Measurements from ENCODE around the gene TIPIN. TPM values are rescaled to one million over a fixed set of nuclear protein-coding genes. Genes with fewer than 3 reads are reported as not detected.

Gene TIPIN
- total and polyA plus RNA-seq, 2 of the 8 experiments (the other 6 are each of a cell fraction or from before 2014, with no cell fraction given): 8.5 to 24.7 TPM

GRCh38 chr15:66323312-66323928, 33.1 kb downstream of the TIPIN start:
- POLR2A ChIA-PET (ENCODE audit: partially characterized antibody): interaction anchor here (0.6 to 1.4 kb wide), 2 partner anchors 11 to 24 kb away, joined by 3 to 4 read pairs; no protein-coding TSS in a partner anchor
- H3K9ac ChIP-seq (replicated peaks in 1 of 4; ENCODE audit: extremely low read depth in 1 of 4, low read depth in 3 of 4, low read length in 3 of 4): no peak overlapping the region
- no peak overlapping the region for H3K56ac ChIP-seq (replicated peaks; ENCODE audit: insufficient read length, low read depth, low read length)
- no peak overlapping the region for H4K91ac ChIP-seq (replicated peaks; ENCODE audit: insufficient read length, low read length)
- H3K23ac ChIP-seq (ENCODE audit: insufficient read length): no peak overlapping the region
- no peak overlapping the region for H2BK120ac ChIP-seq (replicated peaks; ENCODE audit: low read depth, low read length)
- no peak overlapping the region for H2AFZ ChIP-seq (ENCODE audit: low read length)
- peaks cover 9 to 45% (median 17%) of the 10 kb centered on the region in 4 experiments; a peak in 6 of 8 replicates for H3K36me3 ChIP-seq (ENCODE audit: control insufficient read depth in 2 of 4, insufficient read depth in 4 of 4, low read length in 3 of 4)
- TF ChIP-seq GTF2F1 (IDR thresholded peaks at IDR 0.05; ENCODE audit: borderline replicate concordance, low read depth, low read length) (no peak), RAD21 (IDR thresholded peaks at IDR 0.05 in 1 of 2, conservative IDR thresholded peaks at IDR 0.05 in 1 of 2; ENCODE audit: low read depth in 2 of 2, low read length in 2 of 2) (0 out of 4 replicates have a peak, but pooled peaks of 1 of the 2 experiments have one; percentile 6), SRF (IDR thresholded peaks at IDR 0.05; ENCODE audit: low read depth, low read length) (no peak)
- H3K4me2 ChIP-seq (ENCODE audit: insufficient read depth in 1 of 2, low read depth in 2 of 2, low read length in 2 of 2): no peak overlapping the region
- no peak overlapping the region for H2AK5ac ChIP-seq (ENCODE audit: low read depth, low read length)
- H3K4me1 ChIP-seq (replicated peaks in 1 of 4; ENCODE audit: control insufficient read depth in 3 of 4, insufficient read depth in 4 of 4, low read length in 3 of 4): no peaks in the 10 kb centered on the region
- no peaks in the 10 kb centered on the region for H3K27me3 ChIP-seq (replicated peaks in 1 of 4; ENCODE audit: control insufficient read depth in 3 of 4, extremely low read depth in 1 of 4, insufficient read depth in 3 of 4, low read length in 3 of 4)
- no peak for FAIRE-seq
- H3K14ac ChIP-seq (ENCODE audit: insufficient read length): no peak overlapping the region
- no peaks in the 10 kb centered on the region for H3K79me2 ChIP-seq (ENCODE audit: control insufficient read depth in 1 of 2, insufficient read depth in 2 of 2, low read length in 2 of 2)
- no peaks in the 10 kb centered on the region for H3K9me3 ChIP-seq (ENCODE audit: insufficient read depth in 2 of 2, low read depth in 1 of 2, low read length in 1 of 2)
- H3K4ac ChIP-seq (replicated peaks; ENCODE audit: insufficient read length, low read depth, low read length): no peak overlapping the region
- no peak overlapping the region for H3K4me3 ChIP-seq (ENCODE audit: extremely low read depth in 1 of 4, insufficient read depth in 2 of 4, low read depth in 3 of 4, low read length in 4 of 4)
- no peak overlapping the region for H4K8ac ChIP-seq (ENCODE audit: extremely low read depth, insufficient read depth, low read length)
- H3K27ac ChIP-seq (ENCODE audit: low read depth, low read length): no peak overlapping the region
- no peak overlapping the region for H2BK12ac ChIP-seq (ENCODE audit: low read depth, low read length)
- H2BK20ac ChIP-seq (ENCODE audit: low read length): no peak overlapping the region
- CTCF ChIA-PET (ENCODE audit: partially characterized antibody): interaction anchor here (0.6 to 2.0 kb wide), 5 partner anchors 10 to 1257 kb away, joined by 4 to 5 read pairs (median 5); no protein-coding TSS in a partner anchor
- no peak overlapping the region for H2BK15ac ChIP-seq (ENCODE audit: low read length)
- no peaks in the 10 kb centered on the region for H3K23me2 ChIP-seq (ENCODE audit: low read depth, low read length)
- H4K5ac ChIP-seq (ENCODE audit: insufficient read length, low read depth, low read length): no peak overlapping the region
- no peak overlapping the region for H2BK5ac ChIP-seq (ENCODE audit: low read depth, low read length)
- 84% methylated on average over 12 of the region's 12 CpGs; no CpG with 5 or more reads in 1 of the 2 experiments for WGBS, 2 experiments (ENCODE audit: extremely low coverage in 1 of 2, insufficient coverage in 1 of 2, insufficient read length in 1 of 2, insufficient replicate concordance in 2 of 2, low coverage in 1 of 2, low lambda C conversion rate in 2 of 2, missing lambda C conversion rate in 1 of 2)
- H3K79me1 ChIP-seq (ENCODE audit: low read depth, low read length): no peaks in the 10 kb centered on the region
- no peak for DNase-seq (ENCODE audit: low read depth in 1 of 2, low spot score in 2 of 2)
- no peaks in the 10 kb centered on the region for H4K20me1 ChIP-seq (replicated peaks in 1 of 2; ENCODE audit: control insufficient read depth in 1 of 2, insufficient read depth in 2 of 2, low read length in 2 of 2)
- no peak overlapping the region for H3K18ac ChIP-seq (ENCODE audit: extremely low read depth, low read length)
